ENCODE data around the gene ALDH7A1.

GRCh38 chr5:126484253-126484652 is 110.8 kb downstream of the ALDH7A1 start:
- TF ChIP-seq CTCF (IDR thresholded peaks at IDR 0.05) (no peak), POLR2A (IDR thresholded peaks at IDR 0.05) (no peak)
